Stimulated activated CD8-positive, alpha-beta memory T cell treated with anti-CD3 and anti-CD28 coated beads, Interleukin-15, amount 100 ng/mL, for 4 hours (primary cell): ENCODE data around the gene MAGEA2B.
"Not testable (repeated sequence)": the region's sequence is repeated elsewhere in the genome, so short reads cannot be mapped to it uniquely, and the experiment has no call there.

Source experiments
- DNase-seq, 2 donors: peaks; one replicate each; pipeline ENCODE4 v3.0.0-alpha.2; 2020; ENCODE audit warnings: low read depth in 2 of 2

MAGEA2B gene

GRCh38 chrX:152754871-152755270 is 40.4 kb downstream of the MAGEA2B start:
- not testable (repeated sequence) for DNase-seq

DNA sequence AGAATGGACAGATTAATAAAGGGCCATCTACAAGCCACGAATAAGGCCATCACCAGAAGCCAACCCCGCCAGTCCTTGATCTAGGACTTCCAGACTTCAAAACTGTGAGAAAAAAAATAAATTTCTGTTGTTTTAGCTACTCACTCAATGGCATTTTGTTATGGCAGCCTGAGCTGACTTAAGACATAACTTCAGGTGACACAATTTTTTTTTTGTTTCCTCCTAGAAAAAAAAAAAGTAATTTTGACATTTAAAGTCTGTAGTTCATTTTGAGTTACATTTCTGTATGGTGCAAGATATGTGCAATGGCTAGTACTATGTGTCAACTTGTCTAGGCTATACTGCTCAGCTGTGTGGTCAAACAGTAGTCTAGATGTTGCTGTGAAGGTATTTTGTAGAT is 44.5 kb downstream of the MAGEA2B start, which contains the start of gene CSAG3:
CSAG3 (plus strand) TSS at position 301 of the 400 bp plus-strand sequence.
- not testable (repeated sequence) for DNase-seq

DNA sequence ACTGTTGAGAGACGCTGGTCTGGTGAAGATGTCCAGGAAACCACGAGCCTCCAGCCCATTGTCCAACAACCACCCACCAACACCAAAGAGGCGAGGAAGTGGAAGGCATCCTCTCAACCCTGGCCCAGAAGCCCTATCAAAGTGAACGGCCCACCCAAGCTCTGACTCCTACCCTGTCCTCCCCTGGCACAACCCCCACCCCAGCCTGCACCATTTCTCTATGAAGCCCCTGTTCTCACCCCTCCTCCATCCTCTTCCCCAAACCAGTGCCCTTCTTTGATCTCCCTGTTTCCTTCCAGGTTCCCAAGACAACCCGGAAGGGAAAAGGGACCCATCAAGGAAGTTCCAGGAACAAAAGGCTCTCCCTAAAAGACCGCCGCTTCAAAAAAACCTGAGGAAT is 45.1 kb downstream of the MAGEA2B start:
- DNase-seq, result not testable (repeated sequence)

- DNase-seq, result not testable (repeated sequence)
Measured at GRCh38 chrX:152761582-152761981, 47.2 kb downstream of the MAGEA2B start.

GRCh38 chrX:152766562-152766961 is 52.1 kb downstream of the MAGEA2B start:
- DNase-seq, result not testable (repeated sequence)
